IMR-90 (cell line): ENCODE data around the gene EFHD1. TPM values are rescaled to one million over a fixed set of nuclear protein-coding genes. Genes with fewer than 3 reads are reported as not detected.

Experiments
- ATAC-seq: fragments of 200-7000 bp; cut with Tn5 transposase; 2 replicates; pipeline ENCODE4 v1.9.1; 2020; ENCODE audit warnings: low read depth, mild to moderate bottlenecking, moderate library complexity
- Bru-seq: library from RNA; stranded (reverse); fragments of 400-500 nt; gene quantifications from one replicate; lab custom pipeline; 2021; lab: Mats Ljungman, UMichigan
- BruChase-seq, 2 experiments: library from RNA; stranded (reverse); fragments of 400-500 nt; gene quantifications; one replicate each; lab custom pipeline; 2021; lab: Mats Ljungman, UMichigan
- BruUV-seq: library from RNA; stranded (reverse); fragments of 400-500 nt; replicated peaks from 2 replicates; lab custom pipeline; 2021; lab: Mats Ljungman, UMichigan
- CTCF ChIA-PET: fragments of 300-600 bp; formaldehyde crosslinking; extraction: SDS; loops from one replicate; lab custom pipeline; 2021; ENCODE audit warnings: antibody characterized with exemption; lab: Yijun Ruan, JAX
- POLR2A ChIA-PET: fragments of 300-600 bp; sonication (Branson Sonifier 250); formaldehyde crosslinking; loops from one replicate; lab custom pipeline; 2022; ENCODE audit warnings: antibody characterized with exemption; ENCODE audit not compliant: unreplicated experiment; lab: Charles Lee
- DNase-seq: peaks from one replicate; pipeline ENCODE4 v3.0.0; 2013
- H2AFZ ChIP-seq: replicated peaks from 2 replicates; pipeline ENCODE3; 2013; ENCODE audit warnings: low read length, mild to moderate bottlenecking; ENCODE audit not compliant: poor library complexity
- H2AK5ac ChIP-seq: 2 replicates; pipeline ENCODE4 v1.6.1; 2013; ENCODE audit warnings: low read depth, low read length, inconsistent platforms
- H2AK9ac ChIP-seq: replicated peaks from 2 replicates; pipeline ENCODE3; 2013; ENCODE audit warnings: mild to moderate bottlenecking, low read depth, low read length, moderate library complexity; ENCODE audit not compliant: poor library complexity
- H2BK120ac ChIP-seq: 2 replicates; pipeline ENCODE4 v1.6.1; 2013; ENCODE audit warnings: low read depth, low read length, inconsistent platforms
- H2BK15ac ChIP-seq: 3 replicates; pipeline ENCODE4 v1.6.1; 2013; ENCODE audit warnings: low read depth, low read length, inconsistent platforms
- H2BK20ac ChIP-seq: 2 replicates; pipeline ENCODE4 v1.6.1; 2013; ENCODE audit warnings: low read depth, mild to moderate bottlenecking, inconsistent platforms, low read length, moderate library complexity
- H2BK5ac ChIP-seq: 2 replicates; pipeline ENCODE4 v1.6.1; 2013; ENCODE audit warnings: mild to moderate bottlenecking, low read depth, low read length, inconsistent platforms; ENCODE audit not compliant: poor library complexity, severe bottlenecking
- H3K14ac ChIP-seq: replicated peaks from 2 replicates; pipeline ENCODE4 v1.6.1; 2013; ENCODE audit warnings: low read depth, low read length, inconsistent platforms
- H3K18ac ChIP-seq: 2 replicates; pipeline ENCODE4 v1.6.1; 2013; ENCODE audit warnings: low read depth, low read length, control low read depth
- H3K23ac ChIP-seq: 2 replicates; pipeline ENCODE4 v1.6.1; 2013; ENCODE audit warnings: low read depth, low read length, inconsistent platforms
- H3K27ac ChIP-seq: 2 replicates; pipeline ENCODE4 v1.5.1; 2013; ENCODE audit warnings: mild to moderate bottlenecking, control low read depth, low read length; ENCODE audit not compliant: insufficient read depth
- H3K27me3 ChIP-seq: 2 replicates; pipeline ENCODE4 v1.6.1; 2013; ENCODE audit warnings: low read length; ENCODE audit not compliant: control insufficient read depth, insufficient read depth
- H3K36me3 ChIP-seq: 2 replicates; pipeline ENCODE4 v1.6.1; 2013; ENCODE audit warnings: low read length, mixed read lengths; ENCODE audit not compliant: control insufficient read depth, insufficient read depth
- H3K4ac ChIP-seq: 2 replicates; pipeline ENCODE4 v1.6.1; 2013; ENCODE audit warnings: low read depth, low read length, inconsistent platforms
- H3K4me1 ChIP-seq: 2 replicates; pipeline ENCODE4 v1.6.1; 2013; ENCODE audit warnings: low read length, mixed read lengths; ENCODE audit not compliant: control insufficient read depth, insufficient read depth
- H3K4me2 ChIP-seq: 2 replicates; pipeline ENCODE4 v1.6.1; 2013; ENCODE audit warnings: low read depth, mild to moderate bottlenecking, control low read depth, low read length, moderate library complexity
- H3K4me3 ChIP-seq: 2 replicates; pipeline ENCODE4 v1.5.1; 2013; ENCODE audit warnings: low read depth, mild to moderate bottlenecking, control low read depth, low read length, moderate library complexity; ENCODE audit not compliant: insufficient read depth
- H3K56ac ChIP-seq: 2 replicates; pipeline ENCODE4 v1.6.1; 2013; ENCODE audit warnings: low read length, inconsistent platforms; ENCODE audit not compliant: insufficient read depth; ENCODE audit errors: extremely low read depth
- H3K79me1 ChIP-seq, 2 experiments: 2 replicates each; pipeline ENCODE4 v1.6.1; 2013; ENCODE audit warnings: low read length in 2 of 2, inconsistent platforms in 1 of 2, low read depth in 1 of 2
- H3K9ac ChIP-seq: 2 replicates; pipeline ENCODE4 v1.6.1; 2013; ENCODE audit warnings: low read depth, low read length, control low read depth
- H3K9me1 ChIP-seq: 2 replicates; pipeline ENCODE4 v1.6.1; 2013; ENCODE audit warnings: low read length, inconsistent platforms; ENCODE audit not compliant: insufficient read depth
- H3K9me3 ChIP-seq: 2 replicates; pipeline ENCODE4 v1.6.1; 2013; ENCODE audit warnings: low read length; ENCODE audit not compliant: control insufficient read depth, insufficient read depth
- H4K20me1 ChIP-seq: 2 replicates; pipeline ENCODE4 v1.6.1; 2013; ENCODE audit warnings: low read length, inconsistent platforms; ENCODE audit not compliant: insufficient read depth
- H4K5ac ChIP-seq: 2 replicates; pipeline ENCODE4 v1.6.1; 2013; ENCODE audit warnings: mild to moderate bottlenecking, low read depth, low read length, control low read depth
- H4K8ac ChIP-seq, 2 experiments: 2 replicates each; pipeline ENCODE4 v1.6.1; 2013; ENCODE audit warnings: low read depth in 2 of 2, low read length in 2 of 2, control low read depth in 1 of 2, inconsistent platforms in 1 of 2
- H4K91ac ChIP-seq: 2 replicates; pipeline ENCODE4 v1.6.1; 2013; ENCODE audit warnings: low read depth, low read length, inconsistent platforms; ENCODE audit not compliant: insufficient read depth
- BHLHE40 ChIP-seq: fragments of 150-350 bp; IDR thresholded peaks from 2 replicates; pipeline ENCODE4 v1.6.1; 2016; ENCODE audit warnings: mild to moderate bottlenecking, low read depth, low read length
- CEBPB ChIP-seq: IDR thresholded peaks from 2 replicates; pipeline ENCODE4 v1.6.1; 2012; ENCODE audit warnings: low read depth, low read length, improper control_type of control experiment
- CHD1 ChIP-seq: IDR thresholded peaks from 2 replicates; pipeline ENCODE4 v1.6.1; 2012; ENCODE audit warnings: low read depth, low read length, improper control_type of control experiment
- CTCF ChIP-seq: conservative IDR thresholded peaks from 2 replicates; pipeline ENCODE4 v1.5.1; 2012; ENCODE audit warnings: mild to moderate bottlenecking, low read depth, low read length, improper control_type of control experiment
- FOS ChIP-seq: fragments of 150-350 bp; IDR thresholded peaks from 2 replicates; pipeline ENCODE4 v1.6.1; 2016; ENCODE audit warnings: low read depth, low read length
- MAFK ChIP-seq: IDR thresholded peaks from 2 replicates; pipeline ENCODE4 v1.6.1; 2012; ENCODE audit warnings: low read depth, low read length, improper control_type of control experiment
- MAZ ChIP-seq: IDR thresholded peaks from 2 replicates; pipeline ENCODE4 v1.6.1; 2012; ENCODE audit warnings: low read depth, mild to moderate bottlenecking, low read length, improper control_type of control experiment, moderate library complexity, borderline replicate concordance
- MXI1 ChIP-seq: IDR thresholded peaks from 2 replicates; pipeline ENCODE4 v1.6.1; 2012; ENCODE audit warnings: low read depth, mild to moderate bottlenecking, low read length, moderate library complexity, borderline replicate concordance
- NFE2L2 ChIP-seq: fragments of 150-350 bp; IDR thresholded peaks from 2 replicates; pipeline ENCODE4 v1.6.1; 2016; ENCODE audit warnings: low read depth, mild to moderate bottlenecking, low read length
- POLR2A ChIP-seq: IDR thresholded peaks from 2 replicates; pipeline ENCODE4 v1.6.1; 2012; ENCODE audit warnings: mild to moderate bottlenecking, low read depth, low read length
- RAD21 ChIP-seq: IDR thresholded peaks from 2 replicates; pipeline ENCODE4 v1.6.1; 2012; ENCODE audit warnings: low read length, improper control_type of control experiment
- RCOR1 ChIP-seq: IDR thresholded peaks from 2 replicates; pipeline ENCODE4 v1.6.1; 2012; ENCODE audit warnings: mild to moderate bottlenecking, low read length, improper control_type of control experiment; ENCODE audit not compliant: insufficient replicate concordance
- RFX5 ChIP-seq: IDR thresholded peaks from 2 replicates; pipeline ENCODE4 v1.8.0; 2012; ENCODE audit warnings: low read depth, mild to moderate bottlenecking, low read length, moderate library complexity
- SMC3 ChIP-seq: fragments of 150-350 bp; IDR thresholded peaks from 2 replicates; pipeline ENCODE4 v1.6.1; 2016; ENCODE audit warnings: low read depth, mild to moderate bottlenecking, antibody characterized with exemption, low read length, moderate library complexity
- USF2 ChIP-seq: fragments of 150-350 bp; IDR thresholded peaks from 2 replicates; pipeline ENCODE4 v1.6.1; 2017; ENCODE audit warnings: mild to moderate bottlenecking, antibody characterized with exemption, low read length, low read depth
- WGBS, 2 experiments: methylation state at CpG; one replicate each; pipeline versions ENCODE4 v1.1.5 to v1.1.7; 2013; ENCODE audit warnings: missing lambda C conversion rate in 2 of 2; ENCODE audit not compliant: insufficient read length in 1 of 2; ENCODE audit errors: extremely low coverage in 2 of 2; 5-methylcytosine and 5-hydroxymethylcytosine counted together
- dilution Hi-C: fragments of 300-500 bp; cut with HindIII; formaldehyde crosslinking; loops from one replicate; pipeline ENCODE4 v1.14.3; 2018; ENCODE audit warnings: low sequenced_read_pairs; ENCODE audit not compliant: unreplicated experiment
- in situ Hi-C: fragments of 300-500 bp; cut with MboI; formaldehyde crosslinking; loops from 3 replicates; pipeline ENCODE4 v1.14.3; 2019; ENCODE audit warnings: low sequenced_read_pairs, inconsistent platforms, mixed read lengths
- intact Hi-C: fragments of 100-400 bp; cut with micrococcal nuclease; formaldehyde crosslinking; loops from 2 replicates; pipeline ENCODE4 v1.10.0; 2022
- long read RNA-seq: library from polyadenylated mRNA; unstranded; transcript quantifications from one replicate; pipeline ENCODE4 v2.0.0, GENCODE V29; 2021; ENCODE audit not compliant: unreplicated experiment
- polyA plus RNA-seq, 3 experiments: library from polyadenylated mRNA; depleted of rRNA; stranded (reverse); fragments of >200 nt; gene quantifications; 2 replicates each; pipeline ENCODE4 v1.2.3, GENCODE V29; 2012; ENCODE audit warnings: low replicate concordance in 1 of 3
- total RNA-seq: library from RNA; depleted of rRNA; stranded (reverse); fragments of >200 nt; gene quantifications from 2 replicates; pipeline ENCODE4 v1.2.3, GENCODE V29; 2012; rRNA removed

EFHD1 gene
- total RNA-seq: not detected in 2 replicates
- polyA plus RNA-seq (2012; rRNA removed): 0.27 and 0.36 TPM in 2 replicates
- polyA plus RNA-seq (2012; cell fraction: cytosol; rRNA removed): 0.11 and 0.16 TPM in 2 replicates
- polyA plus RNA-seq (2012; cell fraction: nucleus; rRNA removed; ENCODE audit: low replicate concordance): 0.03 and 0.05 TPM in 2 replicates
- Bru-seq, nascent RNA: percentile 12 among the genes with signal in this experiment
- BruChase-seq, experiment 1, labeled RNA remaining after a 6-hour chase: percentile 20 among the genes with signal in this experiment
- percentile 17 among the genes with signal in this experiment for BruChase-seq, experiment 2, labeled RNA remaining after a 2-hour chase
- long read RNA-seq: 0 reads

GRCh38 chr2:232633413-232634205 lies at the start of gene EFHD1:
Gene EFHD1, plus strand, starts transcription at chr2:232633604. Its CDS starts 101 bp downstream, at chr2:232633705.
- no peak within 1 kb of the TSS for H3K9ac ChIP-seq
- no peak within 1 kb of the TSS for H4K8ac ChIP-seq
- DNase-seq: peak; percentile 34
- no peak within 1 kb of the TSS for H3K56ac ChIP-seq
- no peak within 1 kb of the TSS for H4K5ac ChIP-seq
- peak within 1 kb of the TSS; percentile 89 for H3K4me2 ChIP-seq
- H4K91ac ChIP-seq: no peak within 1 kb of the TSS
- H3K9me3 ChIP-seq: no peaks in the 10 kb centered on the region
- H3K79me1 ChIP-seq: no peaks in the 10 kb centered on the region
- H3K27me3 ChIP-seq: peaks cover 60% of the 10 kb centered on the region
- H2AFZ ChIP-seq: peak within 1 kb of the TSS; percentile 91
- ChIA-PET POLR2A (no interaction called here), CTCF (interaction anchor here (1.1 kb wide), 1 partner anchor 10 kb away, joined by 3 read pairs; no protein-coding TSS in a partner anchor)
- no peak within 1 kb of the TSS for H2AK9ac ChIP-seq
- H2BK5ac ChIP-seq: no peak within 1 kb of the TSS
- no peaks in the 10 kb centered on the region for H3K4me1 ChIP-seq
- no peak for TF ChIP-seq NFE2L2
- TF ChIP-seq USF2: no peak
- no peak for TF ChIP-seq BHLHE40
- TF ChIP-seq CTCF: no peak
- no peak for TF ChIP-seq MXI1
- no peak for TF ChIP-seq SMC3
- TF ChIP-seq MAZ: no peak
- TF ChIP-seq RCOR1: no peak
- TF ChIP-seq RAD21: no peak
- no peak for TF ChIP-seq CHD1
- TF ChIP-seq CEBPB: no peak
- TF ChIP-seq MAFK: no peak
- no peak for TF ChIP-seq POLR2A
- TF ChIP-seq FOS: no peak
- no peak for TF ChIP-seq RFX5
- in situ Hi-C loops: no loop called here
- no peaks in the 10 kb centered on the region for H3K36me3 ChIP-seq
- H3K18ac ChIP-seq: no peak within 1 kb of the TSS
- no peak within 1 kb of the TSS for H3K14ac ChIP-seq
- ATAC-seq: peak; percentile 94
- no peak within 1 kb of the TSS for H2BK15ac ChIP-seq
- H3K4ac ChIP-seq: no peak within 1 kb of the TSS
- H3K9me1 ChIP-seq: no peaks in the 10 kb centered on the region
- H3K4me3 ChIP-seq: peak within 1 kb of the TSS; percentile 60
- H3K27ac ChIP-seq: no peak within 1 kb of the TSS
- no peak within 1 kb of the TSS for H2AK5ac ChIP-seq
- intact Hi-C loops: no loop called here
- 0 out of 2 replicates have a peak within 1 kb of the TSS, but pooled peaks have one; percentile 38 for H3K23ac ChIP-seq
- dilution Hi-C loops: no loop called here
- no peak within 1 kb of the TSS for H2BK120ac ChIP-seq
- 2% methylated on average over 32 of the region's 90 CpGs; no CpG with 5 or more reads in 1 of the 2 experiments for WGBS, 2 experiments
- H2BK20ac ChIP-seq: no peak within 1 kb of the TSS
- no TSS peak for BruUV-seq
- H4K20me1 ChIP-seq: no peaks in the 10 kb centered on the region
